GM10248 (cell line): ENCODE results near the gene PNKD.

ENCODE experiments used
- CTCF ChIA-PET: fragments of 300-600 bp; sonication (Branson Sonifier 250); formaldehyde crosslinking; extraction: SDS; loops from one replicate; lab custom pipeline; 2021; ENCODE audit warnings: antibody characterized with exemption; lab: Yijun Ruan, JAX
- POLR2A ChIA-PET: fragments of 350-650 bp; sonication (Branson Sonifier 250); formaldehyde crosslinking; extraction: SDS; loops from one replicate; lab custom pipeline; 2020; ENCODE audit warnings: antibody characterized with exemption; lab: Yijun Ruan, JAX
- DNase-seq: peaks from one replicate; pipeline ENCODE4 v3.0.0; 2012; ENCODE audit errors: extremely low spot score
- CTCF ChIP-seq: IDR thresholded peaks from 2 replicates; pipeline ENCODE4 v1.5.1; 2012; ENCODE audit warnings: mild to moderate bottlenecking, low read depth; ENCODE audit errors: extremely low read depth, missing control alignments, control extremely low read depth

The PNKD gene

GRCh38 chr2:218345491-218346236, 75.3 kb downstream of the PNKD start:
- no peak for TF ChIP-seq CTCF
- POLR2A ChIA-PET: no interaction called here
- DNase-seq: no peak
- CTCF ChIA-PET: interaction anchor here (3.2 kb wide), 1 partner anchor 44 kb away, joined by 13 read pairs; no protein-coding TSS in a partner anchor

DNA sequence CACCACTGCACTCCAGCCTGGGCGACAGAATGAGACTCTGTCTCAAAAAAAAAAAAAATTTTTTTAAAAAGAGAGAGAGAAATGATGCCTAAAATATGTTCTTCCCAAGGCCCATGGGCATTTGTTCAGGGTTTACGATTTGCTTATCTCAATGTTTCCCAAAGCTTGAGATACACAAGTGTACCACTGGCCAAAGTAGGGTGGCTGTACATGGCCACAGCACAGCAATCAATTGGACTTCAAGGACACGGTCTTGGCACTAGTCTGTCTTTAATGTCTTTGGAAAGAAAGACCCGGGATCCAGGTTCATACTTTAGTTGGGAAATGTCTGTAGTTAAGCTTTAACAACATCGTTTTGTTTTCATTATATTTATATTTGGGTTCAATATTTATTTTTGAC, 76.9 kb downstream of the PNKD start:
- DNase-seq: no peak
- TF ChIP-seq CTCF: no peak
- ChIA-PET CTCF (interaction anchor here (2.6 kb wide), 1 partner anchor 10 kb away, joined by 8 read pairs; the partner anchor contains the start of gene CATIP), POLR2A (no interaction called here)

DNA sequence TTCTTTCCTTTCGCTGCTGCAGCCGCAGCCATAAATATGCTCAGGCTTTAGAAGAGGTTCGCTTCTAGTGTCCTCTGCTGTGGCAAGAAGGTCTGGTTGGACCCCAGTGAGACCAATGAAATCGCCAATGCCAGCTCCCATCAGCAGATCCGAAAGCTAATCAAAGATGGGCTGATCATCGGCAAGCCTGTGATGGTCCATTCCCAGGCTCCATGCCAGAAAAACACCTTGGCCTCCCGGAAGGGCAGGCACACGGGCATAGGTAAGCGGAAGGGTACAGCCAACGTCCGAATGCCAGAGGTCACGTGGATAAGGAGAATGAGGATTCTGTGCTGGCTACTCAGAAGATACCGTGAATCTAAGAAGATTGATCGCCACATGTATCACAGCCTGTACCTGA, 83.7 kb downstream of the PNKD start:
- CTCF ChIA-PET: interaction anchor here (0.9 to 5.7 kb wide), 5 partner anchors 16 to 81 kb away, joined by 3 to 64 read pairs (median 21); partner anchors contain the start of genes AAMP, PNKD and TMBIM1
- POLR2A ChIA-PET: no interaction called here
- no peak for TF ChIP-seq CTCF
- DNase-seq: no peak

- DNase-seq: no peak
- POLR2A ChIA-PET: no interaction called here
- TF ChIP-seq CTCF: no peak
- CTCF ChIA-PET: interaction anchor here (0.9 to 6.7 kb wide), 13 partner anchors 11 to 82 kb away, joined by 3 to 76 read pairs (median 19); partner anchors contain the start of genes AAMP, PNKD and TMBIM1
These were observed 84.6 kb downstream of the PNKD start for GRCh38 chr2:218354850-218355443.

DNA sequence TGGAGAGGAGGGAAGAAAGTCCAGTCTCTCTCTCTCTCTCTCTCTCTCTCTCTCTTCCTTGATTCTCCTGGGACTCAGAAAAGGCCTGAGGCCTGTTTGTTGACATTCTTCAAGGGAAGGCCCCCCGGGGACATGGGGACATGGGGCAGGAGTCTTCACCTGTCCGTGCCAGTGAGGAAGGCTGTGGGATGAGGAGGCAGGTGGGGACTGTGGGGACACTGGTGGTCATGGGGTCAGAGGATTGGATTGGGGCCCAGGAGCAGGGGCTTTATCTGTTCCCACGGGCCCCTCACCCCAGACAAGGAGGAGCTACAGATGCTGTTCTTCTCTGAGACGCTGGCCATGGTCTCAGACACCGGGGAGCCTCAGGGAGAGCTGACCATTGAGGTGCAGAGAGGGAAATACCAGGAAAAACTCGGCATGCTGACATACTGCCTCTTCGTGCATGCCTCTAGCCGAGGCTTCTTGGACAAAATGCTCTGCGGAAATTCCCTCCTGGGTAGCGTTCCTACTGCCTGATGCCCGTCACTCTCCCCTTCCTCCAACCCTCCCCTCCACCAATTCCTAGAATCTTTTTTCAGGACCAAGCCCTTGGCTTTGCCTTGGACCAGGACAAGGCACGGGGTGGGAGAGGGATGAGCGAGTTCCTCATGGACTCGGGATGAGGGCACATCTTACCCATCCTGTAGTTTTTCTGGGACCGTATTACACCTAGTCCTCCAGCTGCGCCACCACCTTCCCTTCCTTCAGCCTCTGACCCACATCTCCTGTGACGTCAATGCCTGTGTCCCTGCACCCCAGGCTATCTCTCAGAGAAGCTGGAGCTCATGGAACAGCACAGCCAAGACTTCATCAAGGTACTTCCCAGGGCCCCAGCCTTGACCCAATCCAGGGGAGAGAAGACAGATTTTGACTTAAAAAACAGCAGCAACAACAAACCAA, 87.2 kb downstream of the PNKD start:
- ChIA-PET CTCF (interaction anchor here (0.6 to 6.7 kb wide), 28 partner anchors 7 to 271 kb away, joined by 3 to 76 read pairs (median 8); partner anchors contain the start of genes AAMP, PNKD and TMBIM1), POLR2A (no interaction called here)
- DNase-seq: peak; percentile 10
- no peak for TF ChIP-seq CTCF
